ENCODE data around the gene RPTOR. TPM values are rescaled to one million over a fixed set of nuclear protein-coding genes. Genes with fewer than 3 reads are reported as not detected.
"Not testable (repeated sequence)": the region's sequence is repeated elsewhere in the genome, so short reads cannot be mapped to it uniquely, and the experiment has no call there.

Gene RPTOR
- total RNA-seq, 1 donor from 2014 or later, result 65.9 TPM

GRCh38 chr17:80796430-80796861 lies 251.8 kb downstream of the RPTOR start:
- intact Hi-C loops (cut with micrococcal nuclease), result no loop called here
- Mint-ChIP-seq H3K36me3 (ENCODE audit: low read depth) (peaks cover 39% of the 10 kb centered on the region), H3K9me3 (no peaks in the 10 kb centered on the region), H3K4me3 (no peak overlapping the region), H3K27ac (no peak overlapping the region), H3K27me3 (no peaks in the 10 kb centered on the region), H3K4me1 (no peaks in the 10 kb centered on the region)
- ChIA-PET CTCF (no interaction called here), POLR2A (no interaction called here)
- TF ChIP-seq CTCF (IDR thresholded peaks at IDR 0.05), result no peak
- ATAC-seq (ENCODE audit: low read depth) (no peak), DNase-seq (no peak)

GRCh38 chr17:80797222-80797621 lies 252.6 kb downstream of the RPTOR start:
- H3K4me3 Mint-ChIP-seq, result not testable (repeated sequence)

GRCh38 chr17:80797741-80798594 lies 253.3 kb downstream of the RPTOR start:
- TF ChIP-seq CTCF (IDR thresholded peaks at IDR 0.05), result no peak
- Mint-ChIP-seq H3K4me3 (no peak overlapping the region), H3K27ac (no peak overlapping the region), H3K9me3 (no peaks in the 10 kb centered on the region), H3K36me3 (ENCODE audit: low read depth) (peaks cover 33% of the 10 kb centered on the region), H3K4me1 (no peaks in the 10 kb centered on the region), H3K27me3 (no peaks in the 10 kb centered on the region)
- DNase-seq (no peak), ATAC-seq (ENCODE audit: low read depth) (no peak)
- ChIA-PET POLR2A (no interaction called here), CTCF (interaction anchor here (0.6 kb wide), 1 partner anchor 193 kb away, joined by 3 read pairs; no protein-coding TSS in a partner anchor)
- intact Hi-C loops (cut with micrococcal nuclease), result no loop called here

More at GRCh38 chr17:80797222-80797621, 252.6 kb downstream of the RPTOR start:
- H3K27ac Mint-ChIP-seq; intact Hi-C loops (cut with micrococcal nuclease); H3K27me3 Mint-ChIP-seq; H3K9me3 Mint-ChIP-seq; POLR2A ChIA-PET; ATAC-seq (ENCODE audit: low read depth); H3K4me1 Mint-ChIP-seq; DNase-seq: not testable (repeated sequence)
- H3K36me3 Mint-ChIP-seq (ENCODE audit: low read depth), result peaks cover 34% of the 10 kb centered on the region
- CTCF ChIA-PET, result interaction anchor here (0.6 kb wide), 1 partner anchor 193 kb away, joined by 3 read pairs; no protein-coding TSS in a partner anchor

GRCh38 chr17:80798595-80799537 lies 254.2 kb downstream of the RPTOR start:
- H3K9me3 Mint-ChIP-seq, result no peaks in the 10 kb centered on the region
- CTCF ChIA-PET, result no interaction called here
- ATAC-seq (ENCODE audit: low read depth), result no peak
- no peaks in the 10 kb centered on the region for H3K27me3 Mint-ChIP-seq
- intact Hi-C loops (cut with micrococcal nuclease), result no loop called here
- POLR2A ChIA-PET, result no interaction called here
- DNase-seq, result no peak
- H3K27ac Mint-ChIP-seq, result no peak overlapping the region
- H3K4me1 Mint-ChIP-seq, result no peaks in the 10 kb centered on the region
- H3K36me3 Mint-ChIP-seq (ENCODE audit: low read depth), result peaks cover 26% of the 10 kb centered on the region
- TF ChIP-seq CTCF (IDR thresholded peaks at IDR 0.05), result no peak
- H3K4me3 Mint-ChIP-seq, result no peak overlapping the region

- Mint-ChIP-seq H3K4me3 (no peak overlapping the region), H3K4me1 (no peaks in the 10 kb centered on the region), H3K9me3 (no peaks in the 10 kb centered on the region), H3K36me3 (ENCODE audit: low read depth) (peaks cover 23% of the 10 kb centered on the region), H3K27me3 (no peaks in the 10 kb centered on the region), H3K27ac (no peak overlapping the region)
- CTCF ChIA-PET, result no interaction called here
- intact Hi-C loops (cut with micrococcal nuclease), result no loop called here
- POLR2A ChIA-PET, result interaction anchor here (0.5 kb wide), 1 partner anchor 702 kb away, joined by 6 read pairs; no protein-coding TSS in a partner anchor
- DNase-seq (no peak), ATAC-seq (ENCODE audit: low read depth) (no peak)
- no peak for TF ChIP-seq CTCF (IDR thresholded peaks at IDR 0.05)
Observed at GRCh38 chr17:80799538-80800480, 255.2 kb downstream of the RPTOR start.
